Ishikawa (cell line): ENCODE results near the gene CACNA1C.

Experiments used
- CEBPB ChIP-seq: IDR thresholded peaks from 2 replicates; pipeline ENCODE4 v1.6.1; 2012
- CREB1 ChIP-seq: IDR thresholded peaks from 2 replicates; pipeline ENCODE4 v1.6.1; 2012; ENCODE audit warnings: low read depth
- EGR1 ChIP-seq: IDR thresholded peaks from 2 replicates; pipeline ENCODE4 v1.6.1; 2012
- EP300 ChIP-seq: IDR thresholded peaks from 2 replicates; pipeline ENCODE4 v1.6.1; 2012; ENCODE audit warnings: borderline replicate concordance
- FOXM1 ChIP-seq: IDR thresholded peaks from 2 replicates; pipeline ENCODE4 v1.6.1; 2012; ENCODE audit warnings: low read depth, borderline replicate concordance
- MAX ChIP-seq: IDR thresholded peaks from 2 replicates; pipeline ENCODE4 v1.6.1; 2012
- NFIC ChIP-seq: IDR thresholded peaks from 2 replicates; pipeline ENCODE4 v1.6.1; 2012
- RAD21 ChIP-seq: IDR thresholded peaks from 2 replicates; pipeline ENCODE4 v1.6.1; 2012; ENCODE audit warnings: low read depth
- REST ChIP-seq: IDR thresholded peaks from 2 replicates; pipeline ENCODE4 v1.6.1; 2012; ENCODE audit warnings: low read depth, mild to moderate bottlenecking
- TAF1 ChIP-seq: IDR thresholded peaks from 2 replicates; pipeline ENCODE4 v1.6.1; 2012; ENCODE audit warnings: low read depth, mild to moderate bottlenecking
- TCF12 ChIP-seq: IDR thresholded peaks from 2 replicates; pipeline ENCODE4 v1.6.1; 2012; ENCODE audit warnings: low read depth
- TEAD4 ChIP-seq: IDR thresholded peaks from 2 replicates; pipeline ENCODE4 v1.6.1; 2012
- USF1 ChIP-seq: IDR thresholded peaks from 2 replicates; pipeline ENCODE4 v1.6.1; 2012
- YY1 ChIP-seq: IDR thresholded peaks from 2 replicates; pipeline ENCODE4 v1.6.1; 2012; ENCODE audit warnings: low read depth
- ZBTB7A ChIP-seq: IDR thresholded peaks from 2 replicates; pipeline ENCODE4 v1.6.1; 2012; ENCODE audit warnings: low read depth

Gene CACNA1C

GRCh38 chr12:2244013-2244861 lies 191.4 kb downstream of the CACNA1C start:
- TF ChIP-seq ZBTB7A = no peak
- no peak for TF ChIP-seq NFIC
- TF ChIP-seq EGR1 = no peak
- no peak for TF ChIP-seq YY1
- TF ChIP-seq TAF1 = no peak

- TF ChIP-seq CEBPB (no peak), TAF1 (no peak), USF1 (no peak), CREB1 (no peak), REST (no peak), ZBTB7A (no peak), MAX (no peak), EGR1 (no peak), TEAD4 (no peak), FOXM1 (no peak), NFIC (no peak), YY1 (no peak), RAD21 (no peak), EP300 (no peak), TCF12 (no peak)
Measured at GRCh38 chr12:2246358-2246757, 193.6 kb downstream of the CACNA1C start.

GRCh38 chr12:2247120-2247519 lies 194.3 kb downstream of the CACNA1C start:
- TF ChIP-seq NFIC (no peak), CREB1 (no peak), ZBTB7A (no peak), USF1 (no peak), CEBPB (no peak), TEAD4 (no peak), MAX (no peak), YY1 (no peak), TCF12 (no peak)

GRCh38 chr12:2247596-2247995 lies 194.8 kb downstream of the CACNA1C start:
- TF ChIP-seq YY1 = no peak
- no peak for TF ChIP-seq ZBTB7A
- no peak for TF ChIP-seq TAF1
- no peak for TF ChIP-seq CREB1
- no peak for TF ChIP-seq FOXM1

GRCh38 chr12:2248087-2248900 lies 195.5 kb downstream of the CACNA1C start:
- TF ChIP-seq NFIC (no peak), CREB1 (no peak), TAF1 (no peak), ZBTB7A (no peak), EP300 (no peak), FOXM1 (no peak), TCF12 (no peak), REST (no peak), CEBPB (no peak), MAX (no peak), EGR1 (no peak), USF1 (no peak)
